ENCODE results near the gene DIDO1. TPM values are rescaled to one million over a fixed set of nuclear protein-coding genes. Genes with fewer than 3 reads are reported as not detected.

Gene DIDO1
- total RNA-seq, 1 experiment from 2014 or later, result 77.1 TPM

DNA sequence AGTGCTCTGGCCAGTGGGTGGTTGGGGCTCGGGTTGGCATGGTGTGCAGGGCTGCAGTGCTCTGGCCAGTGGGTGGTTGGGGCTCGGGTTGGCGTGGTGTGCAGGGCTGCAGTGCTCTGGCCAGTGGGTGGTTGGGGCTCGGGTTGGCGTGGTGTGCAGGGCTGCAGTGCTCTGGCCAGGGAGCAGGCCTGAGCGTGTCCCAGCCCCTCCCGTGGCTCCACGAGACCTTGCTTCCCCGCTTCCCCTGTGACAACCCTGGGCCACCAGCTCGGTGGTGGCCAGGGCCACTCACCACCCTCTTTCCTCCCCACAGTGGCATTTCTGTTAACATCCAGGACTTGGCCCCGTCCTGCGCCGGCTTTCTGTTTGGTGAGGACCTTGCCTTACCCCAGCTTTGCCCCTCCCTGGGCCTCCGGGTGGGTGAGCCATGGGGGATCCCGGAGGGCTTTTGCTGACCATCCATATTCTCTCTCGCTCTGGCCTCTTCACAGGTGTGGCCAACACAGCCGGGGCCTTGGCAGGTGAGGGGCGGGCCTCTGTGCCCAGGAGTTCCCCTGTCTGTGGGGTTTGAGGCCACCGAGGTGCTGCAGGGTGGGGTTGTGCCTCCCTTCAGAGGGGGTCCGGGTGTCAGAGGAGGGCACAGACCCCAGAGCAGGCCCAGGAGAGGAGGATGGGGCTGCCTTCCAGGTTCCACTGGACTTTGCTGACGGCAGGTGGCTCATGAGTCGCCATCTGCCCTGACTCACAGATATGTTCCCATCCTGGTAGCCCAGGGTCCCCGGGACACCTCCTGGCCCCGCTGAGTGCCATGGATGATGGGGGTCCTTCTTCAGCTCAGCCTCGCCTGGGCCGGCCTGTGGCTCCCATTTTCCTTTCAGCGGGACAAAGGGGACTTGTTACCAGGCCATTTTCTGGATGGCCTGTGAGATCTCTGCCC is 40.2 kb upstream of the DIDO1 start:
- peaks cover 16% of the 10 kb centered on the region for H3K36me3 Mint-ChIP-seq (ENCODE audit: insufficient read depth, unreplicated experiment)
- CTCF ChIA-PET, result interaction anchor here (0.7 kb wide), 1 partner anchor 110 kb away, joined by 7 read pairs; no protein-coding TSS in a partner anchor

DNA sequence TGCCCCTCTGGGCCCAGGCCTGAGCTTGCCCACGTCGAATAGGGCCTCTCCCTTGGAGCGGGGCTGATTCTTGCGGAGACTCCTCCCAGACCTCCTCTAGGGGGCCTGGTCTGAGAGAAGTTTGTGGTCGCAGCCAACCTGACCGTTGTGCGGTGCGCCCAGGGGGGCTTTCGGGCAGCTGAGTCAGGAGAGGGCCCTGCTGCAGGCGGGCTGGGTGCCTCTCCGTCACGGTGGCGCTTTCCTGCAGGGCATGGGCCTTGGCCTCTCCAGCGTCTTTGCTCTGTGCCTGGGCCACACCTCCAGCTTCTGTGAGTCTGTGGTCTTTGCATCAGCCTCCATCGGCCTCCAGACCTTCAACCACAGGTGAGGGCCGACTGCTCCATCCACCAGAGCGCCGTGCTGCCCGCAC is 39.1 kb upstream of the DIDO1 start:
- no peak for DNase-seq
- CTCF ChIA-PET, result interaction anchor here (0.9 kb wide), 1 partner anchor 37 kb away, joined by 3 read pairs; no protein-coding TSS in a partner anchor
- Mint-ChIP-seq H3K27ac (ENCODE audit: unreplicated experiment) (no peak overlapping the region), H3K36me3 (ENCODE audit: insufficient read depth, unreplicated experiment) (peaks cover 16% of the 10 kb centered on the region), H3K4me1 (ENCODE audit: low read depth, unreplicated experiment) (no peaks in the 10 kb centered on the region), H3K9me3 (ENCODE audit: low read depth, unreplicated experiment) (no peaks in the 10 kb centered on the region), H3K27me3 (ENCODE audit: unreplicated experiment) (no peaks in the 10 kb centered on the region), H3K4me3 (ENCODE audit: low read depth, unreplicated experiment) (no peak overlapping the region)
- no TSS peak for BruUV-seq (replicated peaks)
- intact Hi-C loops (cut with micrococcal nuclease; ENCODE audit: unreplicated experiment), result no loop called here
- TF ChIP-seq, protein P1, sequence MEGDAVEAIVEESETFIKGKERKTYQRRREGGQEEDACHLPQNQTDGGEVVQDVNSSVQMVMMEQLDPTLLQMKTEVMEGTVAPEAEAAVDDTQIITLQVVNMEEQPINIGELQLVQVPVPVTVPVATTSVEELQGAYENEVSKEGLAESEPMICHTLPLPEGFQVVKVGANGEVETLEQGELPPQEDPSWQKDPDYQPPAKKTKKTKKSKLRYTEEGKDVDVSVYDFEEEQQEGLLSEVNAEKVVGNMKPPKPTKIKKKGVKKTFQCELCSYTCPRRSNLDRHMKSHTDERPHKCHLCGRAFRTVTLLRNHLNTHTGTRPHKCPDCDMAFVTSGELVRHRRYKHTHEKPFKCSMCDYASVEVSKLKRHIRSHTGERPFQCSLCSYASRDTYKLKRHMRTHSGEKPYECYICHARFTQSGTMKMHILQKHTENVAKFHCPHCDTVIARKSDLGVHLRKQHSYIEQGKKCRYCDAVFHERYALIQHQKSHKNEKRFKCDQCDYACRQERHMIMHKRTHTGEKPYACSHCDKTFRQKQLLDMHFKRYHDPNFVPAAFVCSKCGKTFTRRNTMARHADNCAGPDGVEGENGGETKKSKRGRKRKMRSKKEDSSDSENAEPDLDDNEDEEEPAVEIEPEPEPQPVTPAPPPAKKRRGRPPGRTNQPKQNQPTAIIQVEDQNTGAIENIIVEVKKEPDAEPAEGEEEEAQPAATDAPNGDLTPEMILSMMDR (IDR thresholded peaks at IDR 0.05; ENCODE audit: unreplicated experiment), result peak; percentile 10

More for the DNA sequence above, 40.2 kb upstream of the DIDO1 start:
- no peak overlapping the region for H3K27ac Mint-ChIP-seq (ENCODE audit: unreplicated experiment)
- no peaks in the 10 kb centered on the region for H3K9me3 Mint-ChIP-seq (ENCODE audit: low read depth, unreplicated experiment)
- intact Hi-C loops (cut with micrococcal nuclease; ENCODE audit: unreplicated experiment), result no loop called here
- peaks cover 4% of the 10 kb centered on the region for H3K4me1 Mint-ChIP-seq (ENCODE audit: low read depth, unreplicated experiment)
- BruUV-seq (replicated peaks), result no TSS peak
- TF ChIP-seq, protein P1 (IDR thresholded peaks at IDR 0.05; ENCODE audit: unreplicated experiment), result no peak
- H3K4me3 Mint-ChIP-seq (ENCODE audit: low read depth, unreplicated experiment), result no peak overlapping the region
- peaks cover 9% of the 10 kb centered on the region for H3K27me3 Mint-ChIP-seq (ENCODE audit: unreplicated experiment)
- no peak for DNase-seq

DNA sequence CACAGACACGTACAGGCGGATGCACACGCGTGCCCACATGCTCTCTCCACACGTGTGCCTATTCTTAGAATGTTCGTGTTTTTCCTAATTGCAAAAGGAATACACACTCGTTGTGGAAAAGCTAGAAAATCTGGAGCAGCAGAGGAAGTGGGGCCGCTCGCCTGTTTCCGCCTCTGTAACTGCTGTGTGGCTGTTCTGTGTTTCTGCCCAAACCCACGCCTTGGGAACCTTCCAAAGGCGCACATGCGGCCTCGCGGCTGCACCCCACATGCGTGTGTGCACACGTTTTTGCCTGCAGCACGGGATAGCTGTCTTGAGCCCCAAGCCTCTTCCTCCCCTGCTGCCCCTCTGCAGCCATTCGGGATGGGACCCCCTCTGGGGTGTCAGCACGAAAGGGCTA is 38.4 kb upstream of the DIDO1 start:
- H3K4me3 Mint-ChIP-seq (ENCODE audit: low read depth, unreplicated experiment), result no peak overlapping the region
- intact Hi-C loops (cut with micrococcal nuclease; ENCODE audit: unreplicated experiment), result no loop called here
- no peaks in the 10 kb centered on the region for H3K9me3 Mint-ChIP-seq (ENCODE audit: low read depth, unreplicated experiment)
- H3K36me3 Mint-ChIP-seq (ENCODE audit: insufficient read depth, unreplicated experiment), result peaks cover 16% of the 10 kb centered on the region
- no TSS peak for BruUV-seq (replicated peaks)
- TF ChIP-seq, protein P1 (IDR thresholded peaks at IDR 0.05; ENCODE audit: unreplicated experiment), result peak; percentile 14
- DNase-seq, result no peak
- no peaks in the 10 kb centered on the region for H3K27me3 Mint-ChIP-seq (ENCODE audit: unreplicated experiment)
- H3K4me1 Mint-ChIP-seq (ENCODE audit: low read depth, unreplicated experiment), result no peaks in the 10 kb centered on the region
- CTCF ChIA-PET, result interaction anchor here (0.9 kb wide), 1 partner anchor 37 kb away, joined by 3 read pairs; no protein-coding TSS in a partner anchor
- H3K27ac Mint-ChIP-seq (ENCODE audit: unreplicated experiment), result no peak overlapping the region

DNA sequence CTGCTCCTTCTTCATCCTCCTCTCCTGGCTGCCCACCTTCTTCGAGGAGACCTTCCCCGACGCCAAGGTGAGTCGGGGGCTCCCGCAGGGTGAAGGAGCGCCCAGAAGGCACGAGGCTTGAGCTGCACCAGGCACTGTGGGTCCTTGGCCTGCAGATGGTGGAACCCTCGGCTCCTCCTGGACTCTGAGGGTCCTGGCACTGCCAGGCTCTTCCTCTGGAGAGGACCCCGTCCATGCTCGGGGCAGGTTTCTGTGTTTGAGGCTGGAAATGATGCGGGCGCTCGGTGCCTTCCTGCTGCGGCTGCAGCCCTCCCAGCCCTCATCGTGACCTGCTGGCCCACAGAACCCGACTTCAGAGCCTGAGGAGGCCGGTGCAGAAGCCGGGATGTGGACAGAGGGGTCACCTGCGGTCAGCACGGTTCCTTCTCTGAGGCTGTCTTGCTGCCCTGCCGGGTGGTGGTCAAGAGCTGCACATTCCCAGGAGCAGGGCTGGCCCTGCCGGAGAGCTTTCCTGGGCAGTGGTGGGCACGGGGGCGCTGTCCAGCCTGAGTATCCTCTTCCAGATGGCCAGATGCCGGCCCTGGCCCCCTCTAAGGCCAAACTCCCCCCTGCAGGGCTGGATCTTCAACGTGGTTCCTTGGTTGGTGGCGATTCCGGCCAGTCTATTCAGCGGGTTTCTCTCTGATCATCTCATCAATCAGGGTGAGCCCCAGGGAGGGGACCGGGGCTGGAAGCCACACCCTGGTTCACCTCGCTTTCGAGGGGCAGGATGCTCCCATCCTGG is 37.5 kb upstream of the DIDO1 start:
- Mint-ChIP-seq H3K27ac (ENCODE audit: unreplicated experiment) (no peak overlapping the region), H3K36me3 (ENCODE audit: insufficient read depth, unreplicated experiment) (peaks cover 16% of the 10 kb centered on the region), H3K27me3 (ENCODE audit: unreplicated experiment) (no peaks in the 10 kb centered on the region), H3K4me3 (ENCODE audit: low read depth, unreplicated experiment) (no peak overlapping the region), H3K9me3 (ENCODE audit: low read depth, unreplicated experiment) (no peaks in the 10 kb centered on the region), H3K4me1 (ENCODE audit: low read depth, unreplicated experiment) (no peaks in the 10 kb centered on the region)
- TF ChIP-seq, protein P1 (IDR thresholded peaks at IDR 0.05; ENCODE audit: unreplicated experiment), result no peak
- CTCF ChIA-PET, result no interaction called here
- BruUV-seq (replicated peaks), result no TSS peak
- intact Hi-C loops (cut with micrococcal nuclease; ENCODE audit: unreplicated experiment), result no loop called here
- no peak for DNase-seq

All from Calu3 (cell line).